K562 (cell line): Measurements from ENCODE around the gene OR8G5. TPM values are rescaled to one million over a fixed set of nuclear protein-coding genes. Genes with fewer than 3 reads are reported as not detected.
A peak's percentile ranks its signal among the peaks of the same experiment; 100 is the strongest.
"Not testable (repeated sequence)": the region's sequence is repeated elsewhere in the genome, so short reads cannot be mapped to it uniquely, and the experiment has no call there.

ENCODE experiments used
- BACH1 ChIP-seq: fragments of 200-800 bp; sonication (Bioruptor generic); IDR thresholded peaks from 2 replicates; pipeline ENCODE4 v1.6.1; 2016; ENCODE audit warnings: missing genetic modification characterization, missing compliant biosample characterization
- C11orf30 ChIP-seq: fragments of 450-650 bp; IDR thresholded peaks from 2 replicates; pipeline ENCODE4 v1.6.1; 2016; ENCODE audit warnings: low read depth, mild to moderate bottlenecking
- CTBP1 ChIP-seq: fragments of 450-650 bp; IDR thresholded peaks from 2 replicates; pipeline ENCODE4 v1.6.1; 2016; ENCODE audit warnings: borderline replicate concordance
- FOSL1 ChIP-seq: fragments of 200-800 bp; sonication (Bioruptor generic); conservative IDR thresholded peaks from 2 replicates; pipeline ENCODE4 v1.6.1; 2016; ENCODE audit warnings: missing genetic modification characterization, missing compliant biosample characterization
- MGA ChIP-seq: fragments of 450-650 bp; IDR thresholded peaks from 2 replicates; pipeline ENCODE4 v1.6.1; 2016; ENCODE audit warnings: mild to moderate bottlenecking, moderate library complexity
- NR2C1 ChIP-seq, 2 experiments: fragments of 450-650 bp; IDR thresholded peaks; 2 replicates each; pipeline ENCODE4 v1.6.1; 2017; ENCODE audit warnings: mild to moderate bottlenecking in 2 of 2, antibody characterized with exemption in 1 of 2, inconsistent platforms in 1 of 2, missing compliant biosample characterization in 1 of 2, missing genetic modification characterization in 1 of 2
- NR2C2 ChIP-seq, 2 experiments: fragments of 200-800 bp in 1 of 2; sonication (Bioruptor generic) in 1 of 2; sonication (generic) in 1 of 2; formaldehyde crosslinking in 1 of 2; IDR thresholded peaks; 2 replicates each; pipeline versions ENCODE4 v1.6.1 to v1.8.0; 2016 to 2022; ENCODE audit warnings: mild to moderate bottlenecking in 1 of 2, missing compliant biosample characterization in 1 of 2, missing genetic modification characterization in 1 of 2, missing genetic modification reagents in 1 of 2
- PTRF ChIP-seq: fragments of 450-650 bp; IDR thresholded peaks from 2 replicates; pipeline ENCODE4 v1.6.1; 2016; ENCODE audit warnings: mild to moderate bottlenecking, missing genetic modification characterization, missing compliant biosample characterization
- TOE1 ChIP-seq, 2 experiments: fragments of 450-650 bp in 1 of 2; sonication (generic) in 1 of 2; formaldehyde crosslinking in 1 of 2; IDR thresholded peaks; 2 replicates each; pipeline versions ENCODE4 v1.7.1 to v1.8.0; 2016 to 2022; ENCODE audit warnings: borderline replicate concordance in 2 of 2, mild to moderate bottlenecking in 2 of 2, antibody characterized with exemption in 1 of 2, inconsistent platforms in 1 of 2, low read depth in 1 of 2, missing genetic modification reagents in 1 of 2, moderate library complexity in 1 of 2
- ZNF592 ChIP-seq: fragments of 450-650 bp; IDR thresholded peaks from 2 replicates; pipeline ENCODE4 v1.6.1; 2017; ENCODE audit warnings: antibody characterized with exemption, mild to moderate bottlenecking
- ZNF644 ChIP-seq: fragments of 200-800 bp; sonication (Bioruptor generic); IDR thresholded peaks from 2 replicates; pipeline ENCODE4 v1.6.1; 2016; ENCODE audit warnings: low read depth, missing genetic modification characterization, missing compliant biosample characterization
- polyA plus RNA-seq, 8 experiments: library from polyadenylated mRNA; depleted of rRNA in 4 of 8; stranded (reverse) in 5 of 8; unstranded in 3 of 8; fragments of >200 nt; fragmentation: Nextera tagmentation in 2 of 8; fragmentation: Illumina TruSeq in 1 of 8; extraction: Ambion mirVana in 2 of 8; extraction: Trizol in 1 of 8; gene quantifications; 2 replicates each; pipeline versions ENCODE4 v1.2.1 to v1.2.3, GENCODE V29; 2011 to 2014; ENCODE audit warnings: inconsistent platforms in 1 of 8, missing spikeins in 1 of 8
- total RNA-seq, 7 experiments: library from RNA; depleted of rRNA in 6 of 7; stranded (reverse); fragments of >200 nt in 6 of 7; fragmentation: Illumina TruSeq in 2 of 7; extraction: Trizol in 2 of 7; gene quantifications; 2 replicates each; pipeline versions ENCODE4 v1.2.1 to v1.2.3, GENCODE V29; 2011 to 2021; ENCODE audit warnings: low replicate concordance in 1 of 7

The OR8G5 gene
- total and polyA plus RNA-seq, 9 of the 15 experiments (the other 6 are each of a cell fraction or from before 2014, with no cell fraction given), result 0.18 to 3.8 (median 1.7) TPM

- TF ChIP-seq MGA (peak; percentile 61), NR2C1 (tag; IDR thresholded peaks at IDR 0.05) (peak; percentile 34; the same call in 1 of the 2 replicates), PTRF (0 out of 2 replicates have a peak, but pooled peaks have one; percentile 21), CTBP1 (peak; percentile 76), TOE1 (IDR thresholded peaks at IDR 0.05; ENCODE audit: borderline replicate concordance) (0 out of 2 replicates have a peak, but pooled peaks have one; percentile 37), ZNF592 (peak; percentile 27; the same call in 1 of the 2 replicates), FOSL1 (tag) (peak; percentile 63), C11orf30 (peak; percentile 77), NR2C2 (tag; IDR thresholded peaks at IDR 0.05) (peak; percentile 66), BACH1 (tag) (peak; percentile 78; the same call in 1 of the 2 replicates), ZNF644 (tag) (peak; percentile 66; the same call in 1 of the 2 replicates)
- TF ChIP-seq NR2C1 (IDR thresholded peaks at IDR 0.05); TOE1 (CRISPR knock-in tag; IDR thresholded peaks at IDR 0.05; ENCODE audit: borderline replicate concordance, low read depth); NR2C2 (CRISPR knock-in tag; IDR thresholded peaks at IDR 0.05): not testable (repeated sequence)
These were observed 8.9 kb downstream of the OR8G5 start (continued) for GRCh38 chr11:124265041-124265440.
